B cell (primary cell): ENCODE data around the gene TAX1BP1. TPM values are rescaled to one million over a fixed set of nuclear protein-coding genes. Genes with fewer than 3 reads are reported as not detected.

ENCODE experiments used
- ATAC-seq: fragments of 200-7000 bp; cut with Tn5 transposase; one replicate; pipeline ENCODE4 v1.10.0; 2021; ENCODE audit warnings: low read depth, mild to moderate bottlenecking, moderate number of reproducible peaks, moderate library complexity
- CTCF ChIA-PET: fragments of 350-600 bp; sonication (Branson Sonifier 250); formaldehyde crosslinking; loops from one replicate; lab custom pipeline; 2021; ENCODE audit warnings: antibody characterized with exemption, inconsistent platforms; lab: Charles Lee
- POLR2A ChIA-PET: fragments of 350-600 bp; sonication (Branson Sonifier 250); formaldehyde crosslinking; loops from one replicate; lab custom pipeline; 2021; ENCODE audit warnings: antibody characterized with exemption; lab: Charles Lee
- DNase-seq: peaks from one replicate; pipeline ENCODE4 v3.0.0; 2013
- H2AFZ ChIP-seq: 2 replicates; pipeline ENCODE4 v1.6.1; 2012; ENCODE audit warnings: mild to moderate bottlenecking, low read depth, low read length; ENCODE audit not compliant: insufficient read depth, poor library complexity, severe bottlenecking
- H3K27ac ChIP-seq, 2 donors: 1 replicate in 1 of 2; 2 replicates in 1 of 2; pipeline ENCODE4 v1.5.1; 2012 to 2013; ENCODE audit warnings: low read length in 2 of 2, mild to moderate bottlenecking in 2 of 2, moderate library complexity in 1 of 2
- H3K27me3 ChIP-seq, 4 experiments: fragments of 200-600 bp in 1 of 4; sonication (generic) in 1 of 4; replicated peaks in 1 of 4; 1 replicate in 2 of 4; 2 replicates in 2 of 4; pipeline versions ENCODE4 v1.6.1 to v1.7.0; 2013 to 2016; ENCODE audit warnings: low read length in 3 of 4, mild to moderate bottlenecking in 2 of 4, mixed read lengths in 1 of 4, moderate library complexity in 1 of 4; ENCODE audit not compliant: insufficient read depth in 4 of 4, control insufficient read depth in 3 of 4; ENCODE audit errors: control extremely low read depth in 1 of 4
- H3K36me3 ChIP-seq, 2 experiments: replicated peaks in 1 of 2; 1 replicate in 1 of 2; 2 replicates in 1 of 2; pipeline versions ENCODE4 v1.6.1 to v1.7.1; 2013; ENCODE audit warnings: low read length in 1 of 2; ENCODE audit not compliant: insufficient read depth in 2 of 2, control insufficient read depth in 1 of 2; ENCODE audit errors: control extremely low read depth in 1 of 2, extremely low read depth in 1 of 2
- H3K4me1 ChIP-seq, 2 donors: fragments of 200-600 bp in 1 of 2; sonication (generic) in 1 of 2; 1 replicate in 1 of 2; 2 replicates in 1 of 2; pipeline versions ENCODE4 v1.5.1 to v1.6.1; 2013 to 2017; ENCODE audit warnings: low read length in 2 of 2; ENCODE audit not compliant: control insufficient read depth in 2 of 2, insufficient read depth in 2 of 2
- H3K4me2 ChIP-seq: replicated peaks from 2 replicates; pipeline ENCODE3; 2012; ENCODE audit warnings: mild to moderate bottlenecking, low read depth, low read length; ENCODE audit not compliant: poor library complexity, severe bottlenecking
- H3K4me3 ChIP-seq, 5 experiments: fragments of 200-600 bp in 1 of 5; sonication (generic) in 1 of 5; 1 replicate in 3 of 5; 2 replicates in 2 of 5; pipeline versions ENCODE4 v1.5.1 to v1.7.0; 2011 to 2016; ENCODE audit warnings: low read length in 4 of 5, mild to moderate bottlenecking in 4 of 5, low read depth in 2 of 5, control low read depth in 1 of 5, moderate library complexity in 1 of 5; ENCODE audit not compliant: insufficient read depth in 1 of 5; ENCODE audit errors: control extremely low read depth in 1 of 5, extremely low read depth in 1 of 5
- H3K79me2 ChIP-seq: fragments of 200-600 bp; sonication (generic); one replicate; pipeline ENCODE4 v1.6.0; 2016; ENCODE audit warnings: low read length; ENCODE audit not compliant: control insufficient read depth, insufficient read depth
- H3K9ac ChIP-seq: fragments of 200-600 bp; sonication (generic); 2 replicates; pipeline ENCODE4 v1.6.1; 2017; ENCODE audit warnings: mild to moderate bottlenecking, low read length, moderate library complexity
- H3K9me3 ChIP-seq, 3 donors: one replicate each; pipeline versions ENCODE4 v1.6.1 to v1.7.1; 2013; ENCODE audit warnings: low read length in 2 of 3; ENCODE audit not compliant: control insufficient read depth in 2 of 3, insufficient read depth in 1 of 3; ENCODE audit errors: control extremely low read depth in 1 of 3
- H4K20me1 ChIP-seq: 2 replicates; pipeline ENCODE4 v1.6.0; 2012; ENCODE audit warnings: mild to moderate bottlenecking, low read length; ENCODE audit not compliant: insufficient read depth, control insufficient read depth, poor library complexity, severe bottlenecking
- H3K27ac Mint-ChIP-seq: one replicate; pipeline ENCODE4 v1.8.0; 2021; ENCODE audit warnings: mixed read lengths
- H3K27me3 Mint-ChIP-seq: one replicate; pipeline ENCODE4 v1.8.0; 2021; ENCODE audit warnings: mixed read lengths
- H3K4me1 Mint-ChIP-seq: one replicate; pipeline ENCODE4 v1.8.0; 2021; ENCODE audit warnings: mixed read lengths
- H3K4me3 Mint-ChIP-seq: one replicate; pipeline ENCODE4 v1.8.0; 2021; ENCODE audit warnings: mixed read lengths
- H3K9me3 Mint-ChIP-seq: one replicate; pipeline ENCODE4 v1.8.0; 2022; ENCODE audit warnings: mixed read lengths; ENCODE audit not compliant: insufficient read depth
- EZH2 ChIP-seq: IDR thresholded peaks from 2 replicates; pipeline ENCODE4 v1.6.1; 2012; ENCODE audit warnings: borderline replicate concordance, low read depth, mild to moderate bottlenecking, moderate library complexity, low read length; ENCODE audit not compliant: insufficient read depth, poor library complexity, severe bottlenecking
- WGBS: methylation state at CpG from one replicate; pipeline ENCODE4 v1.1.5; 2013; ENCODE audit warnings: missing lambda C conversion rate; ENCODE audit not compliant: insufficient coverage; 5-methylcytosine and 5-hydroxymethylcytosine counted together
- intact Hi-C: fragments of 100-400 bp; cut with micrococcal nuclease; formaldehyde crosslinking; loops from one replicate; pipeline ENCODE4 v1.10.0; 2022
- polyA plus RNA-seq: library from polyadenylated mRNA; depleted of rRNA; stranded (reverse); fragments of >200 nt; gene quantifications from 2 replicates; pipeline ENCODE4 v1.2.3, GENCODE V29; 2012
- total RNA-seq, 2 donors: library from RNA; stranded (reverse); fragments of 120-200 nt in 1 of 2; gene quantifications; 1 replicate in 1 of 2; 2 replicates in 1 of 2; pipeline versions ENCODE4 v1.2.3 to v1.2.4, GENCODE V29; 2013 to 2022
- TF ChIP-seq, protein P1 (sequence below): fragments of 200-600 bp; IDR thresholded peaks from one replicate; pipeline ENCODE4 v1.8.0; 2022; ENCODE audit warnings: antibody characterized with exemption, mild to moderate bottlenecking

Gene TAX1BP1
- total and polyA plus RNA-seq, 2 donors (not counting 1 experiment from before 2014, with no cell fraction given) = 43.1 to 104 TPM

- CTCF ChIA-PET = no interaction called here
- peaks cover 27% of the 10 kb centered on the region for H3K79me2 ChIP-seq
- no peak overlapping the region for H2AFZ ChIP-seq
- DNase-seq (no peak), ATAC-seq (no peak)
- no peak overlapping the region for H3K9ac ChIP-seq
- no peak overlapping the region for H3K27ac Mint-ChIP-seq
- no peak overlapping the region for H3K4me3 Mint-ChIP-seq
- intact Hi-C loops = no loop called here
- H3K9me3 Mint-ChIP-seq = no peaks in the 10 kb centered on the region
- peaks cover 0 to 37% of the 10 kb centered on the region in 2 experiments for H3K36me3 ChIP-seq
- no peak overlapping the region for H3K27ac ChIP-seq
- no peaks in the 10 kb centered on the region for H3K9me3 ChIP-seq
- whole genome bisulfite sequencing = 95% methylated on average over 15 of the region's 17 CpGs
- TF ChIP-seq EZH2 = no peak
- TF ChIP-seq, protein P1, sequence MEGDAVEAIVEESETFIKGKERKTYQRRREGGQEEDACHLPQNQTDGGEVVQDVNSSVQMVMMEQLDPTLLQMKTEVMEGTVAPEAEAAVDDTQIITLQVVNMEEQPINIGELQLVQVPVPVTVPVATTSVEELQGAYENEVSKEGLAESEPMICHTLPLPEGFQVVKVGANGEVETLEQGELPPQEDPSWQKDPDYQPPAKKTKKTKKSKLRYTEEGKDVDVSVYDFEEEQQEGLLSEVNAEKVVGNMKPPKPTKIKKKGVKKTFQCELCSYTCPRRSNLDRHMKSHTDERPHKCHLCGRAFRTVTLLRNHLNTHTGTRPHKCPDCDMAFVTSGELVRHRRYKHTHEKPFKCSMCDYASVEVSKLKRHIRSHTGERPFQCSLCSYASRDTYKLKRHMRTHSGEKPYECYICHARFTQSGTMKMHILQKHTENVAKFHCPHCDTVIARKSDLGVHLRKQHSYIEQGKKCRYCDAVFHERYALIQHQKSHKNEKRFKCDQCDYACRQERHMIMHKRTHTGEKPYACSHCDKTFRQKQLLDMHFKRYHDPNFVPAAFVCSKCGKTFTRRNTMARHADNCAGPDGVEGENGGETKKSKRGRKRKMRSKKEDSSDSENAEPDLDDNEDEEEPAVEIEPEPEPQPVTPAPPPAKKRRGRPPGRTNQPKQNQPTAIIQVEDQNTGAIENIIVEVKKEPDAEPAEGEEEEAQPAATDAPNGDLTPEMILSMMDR = no peak
- no peaks in the 10 kb centered on the region for H3K4me1 Mint-ChIP-seq
- H3K27me3 Mint-ChIP-seq = no peaks in the 10 kb centered on the region
- no peak overlapping the region for H3K4me2 ChIP-seq
- H3K4me3 ChIP-seq = no peak overlapping the region
- no peaks in the 10 kb centered on the region for H3K27me3 ChIP-seq
- no peaks in the 10 kb centered on the region for H3K4me1 ChIP-seq
- POLR2A ChIA-PET = no interaction called here
- H4K20me1 ChIP-seq = peaks cover 52% of the 10 kb centered on the region
These were observed 127.1 kb downstream of the TAX1BP1 start for GRCh38 chr7:27866828-27867672.

DNA sequence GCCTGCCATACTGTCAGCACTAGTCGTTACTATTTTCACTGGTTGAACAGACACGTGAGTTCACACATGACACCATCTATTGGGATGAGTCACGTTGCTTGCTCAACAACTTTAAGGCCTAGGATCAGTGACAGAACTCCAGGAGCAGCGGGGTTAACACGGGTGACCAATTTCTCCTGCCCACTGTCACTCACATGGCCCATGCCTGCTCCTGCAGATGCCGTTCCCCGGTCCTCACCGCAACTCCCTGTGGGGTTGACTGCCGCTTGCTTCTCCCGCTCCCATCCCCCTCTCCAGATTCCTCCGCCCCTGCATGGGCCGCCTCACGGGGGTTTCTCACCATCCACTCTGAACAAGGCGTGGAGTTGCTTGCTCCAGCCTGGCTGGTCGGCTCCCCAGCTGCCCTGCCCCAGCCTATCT, 128.2 kb downstream of the TAX1BP1 start:
- 96% methylated on average over 15 of the region's 15 CpGs for WGBS
- no peak overlapping the region for H3K4me3 ChIP-seq
- no peak overlapping the region for H3K27ac ChIP-seq
- Mint-ChIP-seq H3K4me3 (no peak overlapping the region), H3K27me3 (no peaks in the 10 kb centered on the region), H3K4me1 (no peaks in the 10 kb centered on the region), H3K9me3 (no peaks in the 10 kb centered on the region), H3K27ac (no peak overlapping the region)
- POLR2A ChIA-PET = no interaction called here
- CTCF ChIA-PET = no interaction called here
- peaks cover 0 to 33% of the 10 kb centered on the region in 2 experiments for H3K36me3 ChIP-seq
- peaks cover 25% of the 10 kb centered on the region for H3K79me2 ChIP-seq
- H3K4me2 ChIP-seq = no peak overlapping the region
- H3K9me3 ChIP-seq = no peaks in the 10 kb centered on the region
- H3K4me1 ChIP-seq = no peaks in the 10 kb centered on the region
- H3K9ac ChIP-seq = no peak overlapping the region
- ATAC-seq (no peak), DNase-seq (no peak)
- H4K20me1 ChIP-seq = peaks cover 62% of the 10 kb centered on the region
- intact Hi-C loops = no loop called here
- no peak overlapping the region for H2AFZ ChIP-seq
- TF ChIP-seq EZH2 = no peak
- TF ChIP-seq, protein P1 = no peak
- no peaks in the 10 kb centered on the region for H3K27me3 ChIP-seq
